HEK293 (cell line): Measurements from ENCODE around the gene PAQR5.

Source experiments
- GLIS2 ChIP-seq: fragments of 450-650 bp; formaldehyde crosslinking; IDR thresholded peaks from 2 replicates; pipeline ENCODE4 v1.5.1; 2016; ENCODE audit warnings: missing biosample characterization, missing genetic modification characterization
- KLF1 ChIP-seq: fragments of 450-650 bp; formaldehyde crosslinking; IDR thresholded peaks from 2 replicates; pipeline ENCODE4 v1.5.1; 2016; ENCODE audit warnings: missing biosample characterization, missing genetic modification characterization
- KLF8 ChIP-seq: fragments of 450-650 bp; formaldehyde crosslinking; IDR thresholded peaks from 2 replicates; pipeline ENCODE4 v1.5.1; 2016; ENCODE audit warnings: missing biosample characterization, missing genetic modification characterization
- PATZ1 ChIP-seq: fragments of 450-650 bp; formaldehyde crosslinking; IDR thresholded peaks from 2 replicates; pipeline ENCODE4 v1.5.1; 2016; ENCODE audit warnings: missing biosample characterization, missing genetic modification characterization
- PBX3 ChIP-seq: sonication (generic); formaldehyde crosslinking; IDR thresholded peaks from 2 replicates; pipeline ENCODE4 v1.8.1; 2022; ENCODE audit warnings: mild to moderate bottlenecking, moderate library complexity, missing genetic modification reagents
- ZBTB11 ChIP-seq: fragments of 450-650 bp; formaldehyde crosslinking; conservative IDR thresholded peaks from 2 replicates; pipeline ENCODE4 v1.5.1; 2016; ENCODE audit warnings: low read depth, missing biosample characterization, missing genetic modification characterization
- ZNF202 ChIP-seq: fragments of 450-650 bp; formaldehyde crosslinking; IDR thresholded peaks from 2 replicates; pipeline ENCODE4 v1.5.1; 2016; ENCODE audit warnings: missing biosample characterization, missing genetic modification characterization, borderline replicate concordance
- ZNF274 ChIP-seq, 2 experiments: fragments of 200-500 bp in 1 of 2; fragments of 450-650 bp in 1 of 2; sonication (Bioruptor generic) in 1 of 2; formaldehyde crosslinking in 1 of 2; IDR thresholded peaks; 2 replicates each; pipeline versions ENCODE4 v1.5.1 to v1.6.1; 2014 to 2016; ENCODE audit warnings: borderline replicate concordance in 1 of 2, inconsistent platforms in 1 of 2, low read length in 1 of 2, missing biosample characterization in 1 of 2, missing genetic modification characterization in 1 of 2
- ZNF280D ChIP-seq: fragments of 450-650 bp; formaldehyde crosslinking; IDR thresholded peaks from 2 replicates; pipeline ENCODE4 v1.5.1; 2016; ENCODE audit warnings: missing biosample characterization, missing genetic modification characterization
- ZNF324 ChIP-seq: fragments of 450-650 bp; formaldehyde crosslinking; IDR thresholded peaks from 2 replicates; pipeline ENCODE4 v1.5.1; 2016; ENCODE audit warnings: missing biosample characterization, missing genetic modification characterization
- ZNF341 ChIP-seq: fragments of 450-650 bp; formaldehyde crosslinking; IDR thresholded peaks from 2 replicates; pipeline ENCODE4; 2016; ENCODE audit warnings: low read depth, missing biosample characterization, missing genetic modification characterization
- ZNF362 ChIP-seq: fragments of 450-650 bp; formaldehyde crosslinking; IDR thresholded peaks from 2 replicates; pipeline ENCODE4 v1.5.1; 2016; ENCODE audit warnings: missing biosample characterization, missing genetic modification characterization
- ZNF518A ChIP-seq: fragments of 450-650 bp; formaldehyde crosslinking; conservative IDR thresholded peaks from 2 replicates; pipeline ENCODE4 v1.5.1; 2016; ENCODE audit warnings: low read depth, missing biosample characterization, missing genetic modification characterization
- ZNF580 ChIP-seq: fragments of 450-650 bp; formaldehyde crosslinking; IDR thresholded peaks from 2 replicates; pipeline ENCODE4 v1.5.1; 2016; ENCODE audit warnings: missing biosample characterization, missing genetic modification characterization
- ZNF626 ChIP-seq: fragments of 450-650 bp; sonication (Bioruptor Pico); formaldehyde crosslinking; IDR thresholded peaks from 2 replicates; pipeline ENCODE4 v1.5.1; 2018; ENCODE audit warnings: missing biosample characterization, missing genetic modification characterization, inconsistent platforms
- ZNF629 ChIP-seq: fragments of 450-650 bp; formaldehyde crosslinking; IDR thresholded peaks from 2 replicates; pipeline ENCODE4 v1.5.1; 2017; ENCODE audit warnings: missing biosample characterization, missing genetic modification characterization
- ZNF768 ChIP-seq: fragments of 450-650 bp; formaldehyde crosslinking; IDR thresholded peaks from 2 replicates; pipeline ENCODE4 v1.5.1; 2018; ENCODE audit warnings: missing biosample characterization, mild to moderate bottlenecking, missing genetic modification characterization
- ZSCAN4 ChIP-seq: fragments of 450-650 bp; formaldehyde crosslinking; IDR thresholded peaks from 2 replicates; pipeline ENCODE4 v1.5.1; 2017; ENCODE audit warnings: missing biosample characterization, missing genetic modification characterization

PAQR5 gene

GRCh38 chr15:69413822-69414700, 115.3 kb downstream of the PAQR5 start, which contains the start of gene KIF23 (continued):
- TF ChIP-seq ZNF280D (tag by site-specific recombination) (0 out of 2 replicates have a peak, but pooled peaks have one; percentile 7), ZBTB11 (peak; percentile 74), ZNF202 (tag by site-specific recombination) (no peak), ZNF341 (peak; percentile 39; the same call in 1 of the 2 replicates), ZNF324 (tag by site-specific recombination) (peak; percentile 53), ZNF274 (IDR thresholded peaks at IDR 0.05; ENCODE audit: low read length) (no peak), ZNF274 (tag by site-specific recombination; IDR thresholded peaks at IDR 0.05; ENCODE audit: borderline replicate concordance) (no peak), ZNF518A (peak; percentile 66), KLF1 (tag by site-specific recombination) (peak; percentile 67), KLF8 (tag by site-specific recombination) (peak; percentile 80), ZNF362 (no peak), ZNF580 (tag by site-specific recombination) (peak; percentile 24; the same call in 1 of the 2 replicates), ZNF626 (tag by site-specific recombination) (no peak), GLIS2 (tag by site-specific recombination) (peak; percentile 90), PBX3 (CRISPR knock-in tag) (peak; percentile 95), ZNF768 (0 out of 2 replicates have a peak, but pooled peaks have one; percentile 28), ZNF629 (peak; percentile 89), PATZ1 (peak; percentile 57; the same call in 1 of the 2 replicates), ZSCAN4 (tag by site-specific recombination) (0 out of 2 replicates have a peak, but pooled peaks have one; percentile 16)
